Endothelial cell of umbilical vein (primary cell): ENCODE results near the gene CBFA2T3. TPM values are rescaled to one million over a fixed set of nuclear protein-coding genes. Genes with fewer than 3 reads are reported as not detected.

Experiments
- BruUV-seq: library from RNA; stranded (reverse); fragments of 400-500 nt; replicated peaks from 2 replicates; lab custom pipeline; 2021; lab: Mats Ljungman, UMichigan
- CTCF ChIA-PET: fragments of 300-600, 350-600 bp; sonication (Branson Sonifier 250); formaldehyde crosslinking; loops from one replicate; lab custom pipeline; 2021; ENCODE audit warnings: antibody characterized with exemption, inconsistent platforms; lab: Charles Lee
- POLR2A ChIA-PET: fragments of 300-600, 350-600 bp; sonication (Branson Sonifier 250); formaldehyde crosslinking; loops from one replicate; lab custom pipeline; 2021; ENCODE audit warnings: antibody characterized with exemption, inconsistent platforms; lab: Charles Lee
- DNase-seq: peaks from one replicate; pipeline ENCODE4 v3.0.0-alpha.2; 2011; ENCODE audit warnings: low read depth, low spot score
- FAIRE-seq: peaks from 2 replicates; lab custom pipeline; 2011; peaks lifted over from hg19 to GRCh38; lab: Jason Lieb, UNC
- H2AFZ ChIP-seq: 2 replicates; pipeline ENCODE4 v1.6.0; 2012; ENCODE audit warnings: low read depth, low read length, control low read depth, inconsistent platforms
- H3K27ac ChIP-seq: 2 replicates; pipeline ENCODE4 v1.5.1; 2011; ENCODE audit warnings: low read depth, mild to moderate bottlenecking, control low read depth, low read length, moderate library complexity; ENCODE audit not compliant: insufficient read depth
- H3K27me3 ChIP-seq, 2 experiments: 2 replicates each; pipeline versions ENCODE4 v1.6.0 to v1.6.1; 2011; ENCODE audit warnings: low read length in 2 of 2, mixed read lengths in 1 of 2; ENCODE audit not compliant: control insufficient read depth in 2 of 2, insufficient read depth in 2 of 2
- H3K36me3 ChIP-seq, 2 experiments: 2 replicates in 1 of 2; 3 replicates in 1 of 2; pipeline ENCODE4 v1.5.1; 2011; ENCODE audit warnings: low read length in 2 of 2, mild to moderate bottlenecking in 1 of 2, moderate library complexity in 1 of 2; ENCODE audit not compliant: control insufficient read depth in 2 of 2, insufficient read depth in 2 of 2; ENCODE audit errors: extremely low read depth in 1 of 2
- H3K4me1 ChIP-seq: 3 replicates; pipeline ENCODE4 v1.5.1; 2011; ENCODE audit warnings: mild to moderate bottlenecking, low read length; ENCODE audit not compliant: control insufficient read depth, insufficient read depth; ENCODE audit errors: extremely low read depth
- H3K4me2 ChIP-seq: 2 replicates; pipeline ENCODE4 v1.6.1; 2011; ENCODE audit warnings: low read length, control low read depth, mixed read lengths; ENCODE audit not compliant: insufficient read depth
- H3K4me3 ChIP-seq, 3 experiments: fragments of 200-600 bp in 1 of 3; sonication (generic), shearing (Covaris generic) in 1 of 3; replicated peaks in 1 of 3; 2 replicates each; pipeline ENCODE4 v1.5.1; 2011 to 2016; ENCODE audit warnings: control low read depth in 3 of 3, low read length in 3 of 3, mild to moderate bottlenecking in 2 of 3, inconsistent platforms in 1 of 3, low read depth in 1 of 3, moderate library complexity in 1 of 3; ENCODE audit not compliant: insufficient read depth in 1 of 3
- H3K79me2 ChIP-seq: 2 replicates; pipeline ENCODE4 v1.6.0; 2012; ENCODE audit warnings: low read length, inconsistent platforms; ENCODE audit not compliant: control insufficient read depth, insufficient read depth
- H3K9ac ChIP-seq: replicated peaks from 2 replicates; pipeline ENCODE3; 2011; ENCODE audit warnings: low read length, control low read depth; ENCODE audit not compliant: insufficient read depth; ENCODE audit errors: extremely low read depth
- H3K9me1 ChIP-seq: replicated peaks from 3 replicates; pipeline ENCODE4 v1.6.0; 2011; ENCODE audit warnings: mild to moderate bottlenecking, low read length; ENCODE audit not compliant: control insufficient read depth, insufficient read depth; ENCODE audit errors: extremely low read depth
- H3K9me3 ChIP-seq: replicated peaks from 2 replicates; pipeline ENCODE4 v1.5.1; 2012; ENCODE audit warnings: low read length, inconsistent platforms; ENCODE audit not compliant: control insufficient read depth, insufficient read depth
- H4K20me1 ChIP-seq: replicated peaks from 2 replicates; pipeline ENCODE3; 2011; ENCODE audit warnings: mild to moderate bottlenecking, low read length; ENCODE audit not compliant: control insufficient read depth, insufficient read depth; ENCODE audit errors: extremely low read depth
- CTCF ChIP-seq, 2 donors: IDR thresholded peaks; 1 replicate in 1 of 2; 2 replicates in 1 of 2; pipeline ENCODE4 v1.5.1; 2011; ENCODE audit warnings: low read length in 2 of 2, mild to moderate bottlenecking in 2 of 2, moderate library complexity in 2 of 2, control low read depth in 1 of 2, inconsistent platforms in 1 of 2, low read depth in 1 of 2; ENCODE audit not compliant: insufficient read depth in 1 of 2; ENCODE audit errors: extremely low read depth in 1 of 2
- EZH2 ChIP-seq: IDR thresholded peaks from 2 replicates; pipeline ENCODE4 v1.6.1; 2012; ENCODE audit warnings: borderline replicate concordance, low read depth, mild to moderate bottlenecking, moderate library complexity, low read length, inconsistent platforms; ENCODE audit not compliant: severe bottlenecking
- dilution Hi-C: fragments of 300-500 bp; cut with MboI; formaldehyde crosslinking; loops from one replicate; pipeline ENCODE4 v1.15.0; 2019; ENCODE audit warnings: low sequenced_read_pairs; ENCODE audit not compliant: extremely low pct_ligation_motif_present
- intact Hi-C: fragments of 100-400 bp; cut with micrococcal nuclease; formaldehyde crosslinking; loops from one replicate; pipeline ENCODE4 v1.10.0; 2022
- polyA plus RNA-seq, 4 experiments: library from polyadenylated mRNA; depleted of rRNA in 3 of 4; stranded (reverse) in 3 of 4; unstranded in 1 of 4; fragments of >200 nt; gene quantifications; 2 replicates each; pipeline versions ENCODE4 v1.2.1 to v1.2.3, GENCODE V29; 2011 to 2012; ENCODE audit warnings: missing spikeins in 1 of 4
- total RNA-seq: library from RNA; stranded (reverse); gene quantifications from 2 replicates; pipeline ENCODE4 v1.2.3, GENCODE V29; 2021

CBFA2T3 gene
- total and polyA plus RNA-seq, 2 donors (not counting 3 experiments of a cell fraction or from before 2014, with no cell fraction given) = not detected

GRCh38 chr16:88940862-88941817 is 35.9 kb downstream of the CBFA2T3 start:
- H3K9ac ChIP-seq = no peak overlapping the region
- intact Hi-C loops (loop anchor here (2.0 to 5.0 kb wide), 4 partner anchors 20 to 346 kb away; partner anchors contain the start of gene ZNF778), dilution Hi-C loops (no loop called here)
- H4K20me1 ChIP-seq = no peaks in the 10 kb centered on the region
- H3K9me1 ChIP-seq = no peaks in the 10 kb centered on the region
- CTCF ChIA-PET = interaction anchor here (0.7 to 1.4 kb wide), 5 partner anchors 9 to 275 kb away, joined by 3 to 9 read pairs (median 5); no protein-coding TSS in a partner anchor
- peaks cover 30 to 42% of the 10 kb centered on the region in 2 experiments for H3K27me3 ChIP-seq
- H3K27ac ChIP-seq = no peak overlapping the region
- no peaks in the 10 kb centered on the region for H3K4me1 ChIP-seq
- H3K79me2 ChIP-seq = no peaks in the 10 kb centered on the region
- no peak overlapping the region for H3K4me2 ChIP-seq
- DNase-seq (no peak), FAIRE-seq (no peak)
- BruUV-seq = no TSS peak
- no peaks in the 10 kb centered on the region for H3K36me3 ChIP-seq
- POLR2A ChIA-PET = no interaction called here
- H3K4me3 ChIP-seq = no peak overlapping the region
- no peak overlapping the region for H2AFZ ChIP-seq
- H3K9me3 ChIP-seq = no peaks in the 10 kb centered on the region
- TF ChIP-seq EZH2 (peak; percentile 79), CTCF (IDR thresholded peaks at IDR 0.05; ENCODE audit: extremely low read depth in 1 of 2, insufficient read depth in 1 of 2, low read depth in 1 of 2, low read length in 2 of 2) (no peak)
